Breast epithelium (tissue), 4 donors: Measurements from ENCODE around the gene SSBP4. TPM values are rescaled to one million over a fixed set of nuclear protein-coding genes. Genes with fewer than 3 reads are reported as not detected.

Experiments
- DNase-seq, 2 donors: peaks; one replicate each; pipeline ENCODE4 v3.0.0-alpha.2; 2019; ENCODE audit warnings: low spot score in 2 of 2
- H3K27ac ChIP-seq, 2 donors: fragments of 200-600 bp; sonication (generic) in 1 of 2; one replicate each; pipeline ENCODE4 v1.5.1; 2016 to 2019; ENCODE audit warnings: mild to moderate bottlenecking in 1 of 2
- H3K27me3 ChIP-seq, 2 donors: fragments of 200-600 bp; sonication (generic) in 1 of 2; one replicate each; pipeline versions ENCODE4 v1.5.1 to v1.6.0; 2017 to 2019; ENCODE audit warnings: control low read depth in 1 of 2, mild to moderate bottlenecking in 1 of 2
- H3K36me3 ChIP-seq: fragments of 200-600 bp; one replicate; pipeline ENCODE4 v1.5.1; 2019
- H3K4me1 ChIP-seq, 2 donors: fragments of 200-600 bp; sonication (generic); one replicate each; pipeline ENCODE4 v1.5.1; 2016 to 2019; ENCODE audit warnings: control low read depth in 1 of 2
- H3K4me3 ChIP-seq, 3 donors: fragments of 200-600 bp; sonication (generic); 1 replicate in 2 of 3; 2 replicates in 1 of 3; pipeline ENCODE4 v1.5.1; 2016 to 2019; ENCODE audit warnings: mild to moderate bottlenecking in 3 of 3, moderate library complexity in 2 of 3
- H3K9me3 ChIP-seq, 2 donors: fragments of 200-600 bp; sonication (generic) in 1 of 2; one replicate each; pipeline ENCODE4 v1.5.1; 2016 to 2019; ENCODE audit warnings: control low read depth in 1 of 2
- POLR2A ChIP-seq: fragments of 450-650 bp; IDR thresholded peaks from one replicate; pipeline ENCODE4 v1.6.1; 2016; ENCODE audit warnings: antibody characterized with exemption, mild to moderate bottlenecking, moderate library complexity
- POLR2AphosphoS5 ChIP-seq, 3 donors: sonication (generic); formaldehyde crosslinking; IDR thresholded peaks; one replicate each; pipeline ENCODE4 v1.6.1; 2017; ENCODE audit warnings: antibody characterized with exemption in 3 of 3
- intact Hi-C: fragments of 100-400 bp; cut with DNase I; formaldehyde crosslinking; loops from one replicate; pipeline ENCODE4 v1.15.1; 2023; ENCODE audit warnings: low total_unique reads
- total RNA-seq, 3 donors: library from RNA; depleted of rRNA; stranded (reverse); fragments of >200 nt; gene quantifications; one replicate each; pipeline ENCODE4 v1.1.0, GENCODE V29; 2016
- TF ChIP-seq, protein P1 (sequence below), 3 donors: fragments of 450-650 bp; IDR thresholded peaks; one replicate each; pipeline ENCODE4 v1.5.1; 2016 to 2017; ENCODE audit warnings: antibody characterized with exemption in 3 of 3, mild to moderate bottlenecking in 3 of 3, moderate library complexity in 3 of 3

Gene SSBP4
- total RNA-seq, 3 donors from 2014 or later: 29.4 to 71.8 (median 46.7) TPM

DNA sequence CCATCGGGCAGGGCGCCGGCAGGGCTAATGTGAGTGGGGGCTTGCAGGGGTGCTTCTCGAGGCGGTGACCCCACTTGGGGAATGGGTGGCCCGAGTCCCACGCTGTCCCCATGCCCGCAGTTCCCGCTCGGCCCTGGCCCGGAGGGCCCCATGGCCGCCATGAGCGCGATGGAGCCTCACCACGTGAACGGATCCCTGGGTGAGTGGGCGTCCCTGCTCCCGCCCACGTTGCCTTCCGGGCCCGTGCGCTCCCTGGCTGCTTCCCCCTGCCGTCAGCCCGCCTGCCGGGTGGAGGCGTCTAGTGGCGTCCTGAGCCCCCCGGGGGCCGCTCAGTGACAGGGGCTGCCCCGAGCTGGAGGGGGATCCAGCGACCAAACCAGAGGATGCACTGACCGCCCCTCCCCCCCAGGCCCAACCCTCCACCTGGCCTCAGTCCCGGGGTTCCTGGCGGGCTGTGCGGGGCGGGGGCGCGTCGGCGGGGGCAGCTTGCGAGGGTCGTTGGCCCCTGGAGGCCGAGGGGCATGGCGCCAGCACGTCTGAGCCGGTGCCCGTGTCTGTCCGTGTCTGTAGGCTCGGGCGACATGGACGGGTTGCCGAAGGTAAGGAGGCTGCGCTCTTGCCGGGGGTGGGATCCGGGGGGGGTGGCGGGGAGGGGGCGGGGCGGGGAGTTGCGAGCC is 14.0 kb downstream of the SSBP4 start:
- Histone ChIP-seq H3K36me3 (no peaks in the 10 kb centered on the region), H3K27me3 (no peaks in the 10 kb centered on the region), H3K27ac (peak overlapping the region; percentile 72 to 86), H3K4me1 (peaks cover 0 to 24% of the 10 kb centered on the region in 2 donors), H3K9me3 (no peaks in the 10 kb centered on the region), H3K4me3 (peak overlapping the region; percentile 30 to 72 (median 58))
- TF ChIP-seq, protein P1, sequence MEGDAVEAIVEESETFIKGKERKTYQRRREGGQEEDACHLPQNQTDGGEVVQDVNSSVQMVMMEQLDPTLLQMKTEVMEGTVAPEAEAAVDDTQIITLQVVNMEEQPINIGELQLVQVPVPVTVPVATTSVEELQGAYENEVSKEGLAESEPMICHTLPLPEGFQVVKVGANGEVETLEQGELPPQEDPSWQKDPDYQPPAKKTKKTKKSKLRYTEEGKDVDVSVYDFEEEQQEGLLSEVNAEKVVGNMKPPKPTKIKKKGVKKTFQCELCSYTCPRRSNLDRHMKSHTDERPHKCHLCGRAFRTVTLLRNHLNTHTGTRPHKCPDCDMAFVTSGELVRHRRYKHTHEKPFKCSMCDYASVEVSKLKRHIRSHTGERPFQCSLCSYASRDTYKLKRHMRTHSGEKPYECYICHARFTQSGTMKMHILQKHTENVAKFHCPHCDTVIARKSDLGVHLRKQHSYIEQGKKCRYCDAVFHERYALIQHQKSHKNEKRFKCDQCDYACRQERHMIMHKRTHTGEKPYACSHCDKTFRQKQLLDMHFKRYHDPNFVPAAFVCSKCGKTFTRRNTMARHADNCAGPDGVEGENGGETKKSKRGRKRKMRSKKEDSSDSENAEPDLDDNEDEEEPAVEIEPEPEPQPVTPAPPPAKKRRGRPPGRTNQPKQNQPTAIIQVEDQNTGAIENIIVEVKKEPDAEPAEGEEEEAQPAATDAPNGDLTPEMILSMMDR (IDR thresholded peaks at IDR 0.05): no peak
- TF ChIP-seq POLR2A (no peak), POLR2AphosphoS5 (IDR thresholded peaks at IDR 0.05) (no peak)
- DNase-seq: no peak
- intact Hi-C loops: no loop called here

DNA sequence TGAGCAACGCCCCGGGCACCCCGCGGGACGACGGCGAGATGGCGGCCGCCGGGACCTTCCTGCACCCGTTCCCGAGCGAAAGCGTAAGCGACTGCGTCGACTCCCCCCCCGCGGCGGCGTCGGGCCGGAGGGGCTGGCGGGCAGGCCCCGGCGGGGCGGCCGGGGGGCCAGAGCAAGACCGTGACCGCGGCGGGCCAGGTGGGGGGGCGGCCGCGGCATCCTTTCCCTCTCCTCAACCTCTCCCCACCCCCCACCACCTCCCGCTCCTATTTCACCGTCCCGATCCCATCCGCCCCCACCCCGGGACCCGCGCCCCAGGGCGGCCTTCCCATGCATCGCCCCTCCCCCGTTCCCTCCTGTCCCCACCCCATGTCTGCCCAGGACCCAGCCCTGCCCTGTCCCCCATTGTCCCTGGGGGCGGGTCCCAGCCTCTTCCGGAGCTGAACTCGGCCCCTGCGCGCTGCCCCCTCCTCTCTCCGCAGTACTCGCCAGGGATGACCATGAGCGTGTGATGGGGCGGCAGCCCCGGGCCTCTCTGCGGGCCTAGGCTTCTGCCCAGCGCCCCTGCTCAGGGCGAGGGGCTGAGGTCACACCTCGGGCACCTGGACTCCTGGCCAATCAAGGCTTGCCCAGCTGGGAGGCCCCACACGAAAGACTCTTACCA is 14.7 kb downstream of the SSBP4 start:
- intact Hi-C loops: no loop called here
- Histone ChIP-seq H3K36me3 (no peaks in the 10 kb centered on the region), H3K9me3 (no peaks in the 10 kb centered on the region), H3K4me3 (peak overlapping the region; percentile 30 to 72 (median 58)), H3K4me1 (peaks cover 0 to 31% of the 10 kb centered on the region in 2 donors), H3K27ac (peak overlapping the region; percentile 72 to 86), H3K27me3 (no peaks in the 10 kb centered on the region)
- TF ChIP-seq POLR2AphosphoS5 (IDR thresholded peaks at IDR 0.05) (no peak), POLR2A (no peak)
- TF ChIP-seq, protein P1 (IDR thresholded peaks at IDR 0.05): no peak
- DNase-seq: no peak

DNA sequence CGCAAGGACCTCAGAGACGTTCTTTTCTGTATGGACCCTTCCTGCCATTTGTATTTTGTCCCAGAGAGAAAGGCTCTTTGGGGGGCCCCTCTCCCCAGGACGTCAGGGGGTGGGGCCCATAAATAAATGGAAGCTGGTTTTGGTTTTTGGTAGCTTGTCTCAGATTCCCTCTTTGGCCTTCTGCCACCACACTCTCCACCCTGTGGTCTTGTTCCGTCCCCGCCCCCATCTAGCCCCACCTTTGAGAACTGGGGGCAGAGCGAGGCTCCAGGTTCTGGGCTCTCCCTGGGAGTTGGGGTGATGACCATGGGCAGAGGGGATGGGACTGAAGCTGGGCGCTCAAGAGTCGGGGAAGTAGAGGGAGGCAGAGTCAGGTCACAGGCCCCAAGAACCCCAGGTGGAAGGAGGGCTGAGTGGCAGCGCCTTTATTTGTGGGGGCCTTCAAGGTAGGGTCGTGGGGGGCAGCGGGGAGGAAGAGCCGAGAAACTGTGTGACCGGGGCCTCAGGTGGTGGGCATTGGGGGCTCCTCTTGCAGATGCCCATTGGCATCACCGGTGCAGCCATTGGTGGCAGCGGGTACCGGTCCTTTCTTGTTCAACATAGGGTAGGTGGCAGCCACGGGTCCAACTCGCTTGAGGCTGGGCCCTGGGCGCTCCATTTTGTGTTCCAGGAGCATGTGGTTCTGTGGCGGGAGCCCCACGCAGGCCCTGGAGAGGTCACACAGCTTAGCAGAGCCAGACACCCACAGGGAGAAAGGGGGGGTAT is 15.4 kb downstream of the SSBP4 start:
- no peaks in the 10 kb centered on the region for H3K27me3 ChIP-seq
- no peaks in the 10 kb centered on the region for H3K36me3 ChIP-seq
- peak overlapping the region in 2 of 3 donors; percentile 58 to 72 for H3K4me3 ChIP-seq
- no peaks in the 10 kb centered on the region for H3K9me3 ChIP-seq
- DNase-seq: no peak
- H3K4me1 ChIP-seq: peaks cover 0 to 30% of the 10 kb centered on the region in 2 donors
- H3K27ac ChIP-seq: peak overlapping the region; percentile 72 to 86
- TF ChIP-seq, protein P1 (IDR thresholded peaks at IDR 0.05): no peak
- no peak for TF ChIP-seq POLR2AphosphoS5 (IDR thresholded peaks at IDR 0.05)
- TF ChIP-seq POLR2A: no peak
- intact Hi-C loops: no loop called here

DNA sequence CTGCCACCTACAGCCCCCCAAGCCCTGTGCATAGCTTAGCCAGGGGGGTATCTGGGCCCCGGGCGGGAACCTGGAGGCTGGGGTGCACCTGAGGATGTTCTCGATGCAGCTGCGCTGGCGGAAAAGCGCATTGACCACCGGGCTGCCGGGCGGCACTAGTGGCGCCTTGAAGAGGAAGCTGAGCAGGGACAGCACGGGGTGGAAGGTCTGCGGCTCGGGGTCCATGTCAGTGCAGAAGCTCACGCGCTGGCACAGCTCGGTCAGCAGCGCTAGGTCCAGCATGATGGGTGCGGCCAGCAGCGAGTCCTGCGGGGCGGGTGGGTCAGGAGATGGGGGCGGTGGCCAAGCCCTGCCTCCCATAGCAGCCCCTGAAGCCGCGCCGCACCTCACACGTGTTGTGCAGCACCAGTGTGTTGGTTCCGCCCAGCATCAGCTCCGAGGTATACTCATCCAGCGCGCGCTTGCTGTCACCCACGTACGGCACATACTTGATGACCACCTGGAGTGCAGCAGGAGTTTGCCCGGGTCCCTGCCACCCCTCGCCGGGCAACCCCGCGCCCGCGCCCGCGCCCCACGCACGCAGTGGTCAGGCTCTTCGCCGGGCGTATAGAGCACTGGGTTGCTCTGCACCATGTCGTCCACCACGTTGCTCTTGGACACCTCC is 16.1 kb downstream of the SSBP4 start:
- no peaks in the 10 kb centered on the region for H3K36me3 ChIP-seq
- H3K9me3 ChIP-seq: no peaks in the 10 kb centered on the region
- no peak for DNase-seq
- no peak overlapping the region for H3K4me3 ChIP-seq
- H3K4me1 ChIP-seq: peaks cover 0 to 27% of the 10 kb centered on the region in 2 donors
- no peak for TF ChIP-seq POLR2A
- no peak for TF ChIP-seq POLR2AphosphoS5 (IDR thresholded peaks at IDR 0.05)
- TF ChIP-seq, protein P1 (IDR thresholded peaks at IDR 0.05): no peak
- peak overlapping the region in 1 of 2 donors; percentile 72 for H3K27ac ChIP-seq
- no peaks in the 10 kb centered on the region for H3K27me3 ChIP-seq
- intact Hi-C loops: no loop called here
